GM12864 (cell line): ENCODE measurements around the gene TBX1.
A peak's percentile ranks its signal among the peaks of the same experiment; 100 is the strongest.

ENCODE experiments used
- DNase-seq: peaks from one replicate; pipeline ENCODE4 v3.0.0-alpha.2; 2011; ENCODE audit warnings: low read depth
- H3K4me3 ChIP-seq: 2 replicates; pipeline ENCODE4 v1.5.1; 2011; ENCODE audit warnings: mild to moderate bottlenecking, low read depth, low read length, control low read depth
- CTCF ChIP-seq: IDR thresholded peaks from 2 replicates; pipeline ENCODE4 v1.5.1; 2011; ENCODE audit warnings: low read depth, mild to moderate bottlenecking, moderate library complexity, low read length, control low read depth, inconsistent platforms; ENCODE audit errors: missing control alignments

Gene TBX1

GRCh38 chr22:19750507-19751490 lies 9.8 kb upstream of the TBX1 start:
- no peak for TF ChIP-seq CTCF
- H3K4me3 ChIP-seq, result no peak overlapping the region
- DNase-seq, result no peak

- no peak for TF ChIP-seq CTCF
- no peak for DNase-seq
- no peak overlapping the region for H3K4me3 ChIP-seq
These were observed 8.9 kb upstream of the TBX1 start for GRCh38 chr22:19751497-19752245.

GRCh38 chr22:19753090-19753842 lies 7.3 kb upstream of the TBX1 start:
- no peak for DNase-seq
- no peak overlapping the region for H3K4me3 ChIP-seq
- TF ChIP-seq CTCF, result peak; percentile 10

GRCh38 chr22:19753996-19754700 lies 6.4 kb upstream of the TBX1 start:
- H3K4me3 ChIP-seq, result no peak overlapping the region
- no peak for DNase-seq
- TF ChIP-seq CTCF, result no peak

- TF ChIP-seq CTCF, result no peak
- H3K4me3 ChIP-seq, result no peak overlapping the region
- DNase-seq, result no peak
These were observed 5.9 kb upstream of the TBX1 start for GRCh38 chr22:19754701-19755144.

- no peak for TF ChIP-seq CTCF
- no peak for DNase-seq
- H3K4me3 ChIP-seq, result no peak overlapping the region
These were observed 5.3 kb upstream of the TBX1 start for GRCh38 chr22:19755145-19755710.
